K562 (cell line): ENCODE data around the gene TRAP1. TPM values are rescaled to one million over a fixed set of nuclear protein-coding genes. Genes with fewer than 3 reads are reported as not detected.

Experiments used
- ARID1B ChIP-seq: fragments of 450-650 bp; IDR thresholded peaks from 2 replicates; pipeline ENCODE4 v1.6.1; 2016; ENCODE audit warnings: antibody characterized with exemption, mild to moderate bottlenecking, inconsistent platforms
- CHD2 ChIP-seq: IDR thresholded peaks from 2 replicates; pipeline ENCODE4 v1.6.1; 2011; ENCODE audit warnings: low read depth, low read length
- GATA2 ChIP-seq: sonication (generic); formaldehyde crosslinking; IDR thresholded peaks from 2 replicates; pipeline ENCODE4 v1.4.0; 2020; ENCODE audit warnings: mild to moderate bottlenecking, missing genetic modification reagents
- HMG20B ChIP-seq: fragments of 250-450 bp; sonication (Bioruptor Pico); IDR thresholded peaks from 2 replicates; pipeline ENCODE4 v1.5.0; 2021; ENCODE audit warnings: mild to moderate bottlenecking
- JUND ChIP-seq, 2 experiments: IDR thresholded peaks; 2 replicates in 1 of 2; 3 replicates in 1 of 2; pipeline ENCODE4 v1.6.1; 2011; ENCODE audit warnings: borderline replicate concordance in 2 of 2, low read depth in 2 of 2, low read length in 2 of 2, improper control_type of control experiment in 1 of 2, missing biosample characterization in 1 of 2, missing genetic modification characterization in 1 of 2, missing genetic modification reagents in 1 of 2
- MAFG ChIP-seq: fragments of 450-650 bp; conservative IDR thresholded peaks from 2 replicates; pipeline ENCODE4 v1.6.1; 2016; ENCODE audit warnings: missing genetic modification characterization, missing compliant biosample characterization
- POLR2AphosphoS5 ChIP-seq: IDR thresholded peaks from 2 replicates; pipeline ENCODE4 v1.6.1; 2011; ENCODE audit warnings: mild to moderate bottlenecking, low read depth, low read length, moderate library complexity; ENCODE audit not compliant: control insufficient read depth, insufficient read depth
- ZNF23 ChIP-seq: fragments of 250-450 bp; sonication (Bioruptor Pico); IDR thresholded peaks from 2 replicates; pipeline ENCODE4 v1.4.0; 2020; ENCODE audit warnings: mild to moderate bottlenecking
- polyA plus RNA-seq, 8 experiments: library from polyadenylated mRNA; depleted of rRNA in 4 of 8; stranded (reverse) in 5 of 8; unstranded in 3 of 8; fragments of >200 nt; fragmentation: Nextera tagmentation in 2 of 8; fragmentation: Illumina TruSeq in 1 of 8; extraction: Ambion mirVana in 2 of 8; extraction: Trizol in 1 of 8; gene quantifications; 2 replicates each; pipeline versions ENCODE4 v1.2.1 to v1.2.3, GENCODE V29; 2011 to 2014; ENCODE audit warnings: inconsistent platforms in 1 of 8, missing spikeins in 1 of 8
- total RNA-seq, 7 experiments: library from RNA; depleted of rRNA in 6 of 7; stranded (reverse); fragments of >200 nt in 6 of 7; fragmentation: Illumina TruSeq in 2 of 7; extraction: Trizol in 2 of 7; gene quantifications; 2 replicates each; pipeline versions ENCODE4 v1.2.1 to v1.2.3, GENCODE V29; 2011 to 2021; ENCODE audit warnings: low replicate concordance in 1 of 7
- TF ChIP-seq, protein P1 (sequence below): fragments of 200-600 bp; sonication (generic); IDR thresholded peaks from one replicate; pipeline ENCODE4 v1.6.1; 2012; ENCODE audit warnings: mild to moderate bottlenecking, low read depth, low read length, inconsistent platforms
- TF ChIP-seq, protein P2 (sequence below): fragments of 450-650 bp; formaldehyde crosslinking; conservative IDR thresholded peaks from 2 replicates; pipeline ENCODE4 v1.4.0; 2022; ENCODE audit warnings: mild to moderate bottlenecking, missing genetic modification characterization
- TF ChIP-seq, protein P3 (sequence below): sonication (generic); formaldehyde crosslinking; IDR thresholded peaks from 2 replicates; pipeline ENCODE4 v1.8.0; 2022; ENCODE audit warnings: mild to moderate bottlenecking, low read depth, missing genetic modification reagents
- TF ChIP-seq, protein P4 (sequence below): fragments of 450-650 bp; formaldehyde crosslinking; IDR thresholded peaks from 2 replicates; pipeline ENCODE4 v1.4.0; 2022; ENCODE audit warnings: mild to moderate bottlenecking, moderate library complexity

TRAP1 gene
- total and polyA plus RNA-seq, 9 of the 15 experiments (the other 6 are each of a cell fraction or from before 2014, with no cell fraction given), result 19.1 to 436 (median 301) TPM

DNA sequence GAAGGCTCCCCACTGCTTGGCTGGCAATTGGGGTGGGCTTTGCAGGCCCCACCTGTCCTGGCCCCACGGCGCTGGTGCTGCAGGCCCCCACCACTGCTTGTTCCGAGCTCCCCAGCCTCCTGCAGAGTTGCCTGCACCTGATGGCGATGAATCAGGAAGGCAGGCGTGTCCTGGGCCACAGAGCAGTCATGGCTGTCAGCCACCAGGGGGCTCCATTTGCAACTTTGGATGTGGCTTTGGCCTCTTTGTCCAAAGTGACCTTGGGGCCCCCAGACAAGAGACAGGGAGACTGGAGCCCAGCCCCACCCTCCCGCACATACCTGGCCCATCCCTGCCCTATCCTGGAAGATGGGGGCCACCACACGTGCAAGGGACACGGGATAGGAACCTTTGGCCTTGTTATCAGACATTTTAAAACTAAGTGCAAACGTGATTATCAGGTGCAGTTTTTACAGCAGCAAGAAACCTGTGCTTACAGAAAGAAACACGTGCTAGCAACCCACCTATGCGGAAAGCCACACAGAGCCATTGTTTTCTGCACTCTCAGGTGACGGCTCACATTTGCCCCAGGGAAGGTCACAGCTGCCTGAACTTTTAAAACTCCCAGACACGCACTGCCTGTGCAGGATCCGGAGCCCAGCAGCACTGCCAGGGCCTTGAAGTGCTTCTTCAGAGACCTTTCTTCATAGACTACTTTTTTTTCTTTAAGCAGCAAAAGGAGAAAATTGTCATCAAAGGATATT lies 62.9 kb downstream of the TRAP1 start, which contains the start of gene DNASE1 (continued):
- TF ChIP-seq, protein P1, sequence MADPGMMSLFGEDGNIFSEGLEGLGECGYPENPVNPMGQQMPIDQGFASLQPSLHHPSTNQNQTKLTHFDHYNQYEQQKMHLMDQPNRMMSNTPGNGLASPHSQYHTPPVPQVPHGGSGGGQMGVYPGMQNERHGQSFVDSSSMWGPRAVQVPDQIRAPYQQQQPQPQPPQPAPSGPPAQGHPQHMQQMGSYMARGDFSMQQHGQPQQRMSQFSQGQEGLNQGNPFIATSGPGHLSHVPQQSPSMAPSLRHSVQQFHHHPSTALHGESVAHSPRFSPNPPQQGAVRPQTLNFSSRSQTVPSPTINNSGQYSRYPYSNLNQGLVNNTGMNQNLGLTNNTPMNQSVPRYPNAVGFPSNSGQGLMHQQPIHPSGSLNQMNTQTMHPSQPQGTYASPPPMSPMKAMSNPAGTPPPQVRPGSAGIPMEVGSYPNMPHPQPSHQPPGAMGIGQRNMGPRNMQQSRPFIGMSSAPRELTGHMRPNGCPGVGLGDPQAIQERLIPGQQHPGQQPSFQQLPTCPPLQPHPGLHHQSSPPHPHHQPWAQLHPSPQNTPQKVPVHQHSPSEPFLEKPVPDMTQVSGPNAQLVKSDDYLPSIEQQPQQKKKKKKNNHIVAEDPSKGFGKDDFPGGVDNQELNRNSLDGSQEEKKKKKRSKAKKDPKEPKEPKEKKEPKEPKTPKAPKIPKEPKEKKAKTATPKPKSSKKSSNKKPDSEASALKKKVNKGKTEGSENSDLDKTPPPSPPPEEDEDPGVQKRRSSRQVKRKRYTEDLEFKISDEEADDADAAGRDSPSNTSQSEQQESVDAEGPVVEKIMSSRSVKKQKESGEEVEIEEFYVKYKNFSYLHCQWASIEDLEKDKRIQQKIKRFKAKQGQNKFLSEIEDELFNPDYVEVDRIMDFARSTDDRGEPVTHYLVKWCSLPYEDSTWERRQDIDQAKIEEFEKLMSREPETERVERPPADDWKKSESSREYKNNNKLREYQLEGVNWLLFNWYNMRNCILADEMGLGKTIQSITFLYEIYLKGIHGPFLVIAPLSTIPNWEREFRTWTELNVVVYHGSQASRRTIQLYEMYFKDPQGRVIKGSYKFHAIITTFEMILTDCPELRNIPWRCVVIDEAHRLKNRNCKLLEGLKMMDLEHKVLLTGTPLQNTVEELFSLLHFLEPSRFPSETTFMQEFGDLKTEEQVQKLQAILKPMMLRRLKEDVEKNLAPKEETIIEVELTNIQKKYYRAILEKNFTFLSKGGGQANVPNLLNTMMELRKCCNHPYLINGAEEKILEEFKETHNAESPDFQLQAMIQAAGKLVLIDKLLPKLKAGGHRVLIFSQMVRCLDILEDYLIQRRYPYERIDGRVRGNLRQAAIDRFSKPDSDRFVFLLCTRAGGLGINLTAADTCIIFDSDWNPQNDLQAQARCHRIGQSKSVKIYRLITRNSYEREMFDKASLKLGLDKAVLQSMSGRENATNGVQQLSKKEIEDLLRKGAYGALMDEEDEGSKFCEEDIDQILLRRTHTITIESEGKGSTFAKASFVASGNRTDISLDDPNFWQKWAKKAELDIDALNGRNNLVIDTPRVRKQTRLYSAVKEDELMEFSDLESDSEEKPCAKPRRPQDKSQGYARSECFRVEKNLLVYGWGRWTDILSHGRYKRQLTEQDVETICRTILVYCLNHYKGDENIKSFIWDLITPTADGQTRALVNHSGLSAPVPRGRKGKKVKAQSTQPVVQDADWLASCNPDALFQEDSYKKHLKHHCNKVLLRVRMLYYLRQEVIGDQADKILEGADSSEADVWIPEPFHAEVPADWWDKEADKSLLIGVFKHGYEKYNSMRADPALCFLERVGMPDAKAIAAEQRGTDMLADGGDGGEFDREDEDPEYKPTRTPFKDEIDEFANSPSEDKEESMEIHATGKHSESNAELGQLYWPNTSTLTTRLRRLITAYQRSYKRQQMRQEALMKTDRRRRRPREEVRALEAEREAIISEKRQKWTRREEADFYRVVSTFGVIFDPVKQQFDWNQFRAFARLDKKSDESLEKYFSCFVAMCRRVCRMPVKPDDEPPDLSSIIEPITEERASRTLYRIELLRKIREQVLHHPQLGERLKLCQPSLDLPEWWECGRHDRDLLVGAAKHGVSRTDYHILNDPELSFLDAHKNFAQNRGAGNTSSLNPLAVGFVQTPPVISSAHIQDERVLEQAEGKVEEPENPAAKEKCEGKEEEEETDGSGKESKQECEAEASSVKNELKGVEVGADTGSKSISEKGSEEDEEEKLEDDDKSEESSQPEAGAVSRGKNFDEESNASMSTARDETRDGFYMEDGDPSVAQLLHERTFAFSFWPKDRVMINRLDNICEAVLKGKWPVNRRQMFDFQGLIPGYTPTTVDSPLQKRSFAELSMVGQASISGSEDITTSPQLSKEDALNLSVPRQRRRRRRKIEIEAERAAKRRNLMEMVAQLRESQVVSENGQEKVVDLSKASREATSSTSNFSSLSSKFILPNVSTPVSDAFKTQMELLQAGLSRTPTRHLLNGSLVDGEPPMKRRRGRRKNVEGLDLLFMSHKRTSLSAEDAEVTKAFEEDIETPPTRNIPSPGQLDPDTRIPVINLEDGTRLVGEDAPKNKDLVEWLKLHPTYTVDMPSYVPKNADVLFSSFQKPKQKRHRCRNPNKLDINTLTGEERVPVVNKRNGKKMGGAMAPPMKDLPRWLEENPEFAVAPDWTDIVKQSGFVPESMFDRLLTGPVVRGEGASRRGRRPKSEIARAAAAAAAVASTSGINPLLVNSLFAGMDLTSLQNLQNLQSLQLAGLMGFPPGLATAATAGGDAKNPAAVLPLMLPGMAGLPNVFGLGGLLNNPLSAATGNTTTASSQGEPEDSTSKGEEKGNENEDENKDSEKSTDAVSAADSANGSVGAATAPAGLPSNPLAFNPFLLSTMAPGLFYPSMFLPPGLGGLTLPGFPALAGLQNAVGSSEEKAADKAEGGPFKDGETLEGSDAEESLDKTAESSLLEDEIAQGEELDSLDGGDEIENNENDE, result no peak
- TF ChIP-seq HMG20B (CRISPR knock-in tag) (no peak), ZNF23 (no peak), POLR2AphosphoS5 (no peak), GATA2 (CRISPR knock-in tag) (no peak), CHD2 (no peak), MAFG (tag) (no peak), ARID1B (no peak), JUND (IDR thresholded peaks at IDR 0.05; ENCODE audit: borderline replicate concordance, low read depth, low read length) (peak; percentile 48), JUND (tag; IDR thresholded peaks at IDR 0.05; ENCODE audit: borderline replicate concordance, low read depth, low read length) (no peak; the same call in 2 of the 3 replicates)
- TF ChIP-seq, protein P2, sequence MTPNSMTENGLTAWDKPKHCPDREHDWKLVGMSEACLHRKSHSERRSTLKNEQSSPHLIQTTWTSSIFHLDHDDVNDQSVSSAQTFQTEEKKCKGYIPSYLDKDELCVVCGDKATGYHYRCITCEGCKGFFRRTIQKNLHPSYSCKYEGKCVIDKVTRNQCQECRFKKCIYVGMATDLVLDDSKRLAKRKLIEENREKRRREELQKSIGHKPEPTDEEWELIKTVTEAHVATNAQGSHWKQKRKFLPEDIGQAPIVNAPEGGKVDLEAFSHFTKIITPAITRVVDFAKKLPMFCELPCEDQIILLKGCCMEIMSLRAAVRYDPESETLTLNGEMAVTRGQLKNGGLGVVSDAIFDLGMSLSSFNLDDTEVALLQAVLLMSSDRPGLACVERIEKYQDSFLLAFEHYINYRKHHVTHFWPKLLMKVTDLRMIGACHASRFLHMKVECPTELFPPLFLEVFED, result no peak
- TF ChIP-seq, protein P3, sequence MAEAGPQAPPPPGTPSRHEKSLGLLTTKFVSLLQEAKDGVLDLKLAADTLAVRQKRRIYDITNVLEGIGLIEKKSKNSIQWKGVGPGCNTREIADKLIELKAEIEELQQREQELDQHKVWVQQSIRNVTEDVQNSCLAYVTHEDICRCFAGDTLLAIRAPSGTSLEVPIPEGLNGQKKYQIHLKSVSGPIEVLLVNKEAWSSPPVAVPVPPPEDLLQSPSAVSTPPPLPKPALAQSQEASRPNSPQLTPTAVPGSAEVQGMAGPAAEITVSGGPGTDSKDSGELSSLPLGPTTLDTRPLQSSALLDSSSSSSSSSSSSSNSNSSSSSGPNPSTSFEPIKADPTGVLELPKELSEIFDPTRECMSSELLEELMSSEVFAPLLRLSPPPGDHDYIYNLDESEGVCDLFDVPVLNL, result no peak
- TF ChIP-seq, protein P4, sequence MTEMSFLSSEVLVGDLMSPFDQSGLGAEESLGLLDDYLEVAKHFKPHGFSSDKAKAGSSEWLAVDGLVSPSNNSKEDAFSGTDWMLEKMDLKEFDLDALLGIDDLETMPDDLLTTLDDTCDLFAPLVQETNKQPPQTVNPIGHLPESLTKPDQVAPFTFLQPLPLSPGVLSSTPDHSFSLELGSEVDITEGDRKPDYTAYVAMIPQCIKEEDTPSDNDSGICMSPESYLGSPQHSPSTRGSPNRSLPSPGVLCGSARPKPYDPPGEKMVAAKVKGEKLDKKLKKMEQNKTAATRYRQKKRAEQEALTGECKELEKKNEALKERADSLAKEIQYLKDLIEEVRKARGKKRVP (CRISPR knock-in tag), result no peak
